DMS 273 (cell line): Measurements from ENCODE around the gene RANGRF.
"Not testable (repeated sequence)": the region's sequence is repeated elsewhere in the genome, so short reads cannot be mapped to it uniquely, and the experiment has no call there.

ENCODE experiments used
- DNase-seq: peaks from one replicate; lab custom pipeline; 2025; ENCODE audit not compliant: unreplicated experiment; lab: John Stamatoyannopoulos, UW

Gene RANGRF

GRCh38 chr17:8288336-8289102, at the start of gene RANGRF:
Gene RANGRF, plus strand, starts transcription at chr17:8288670. Its CDS starts 119 bp downstream, at chr17:8288789.
- DNase-seq = peak; percentile 94

- DNase-seq = no peak
Measured at GRCh38 chr17:8243827-8244226, 44.6 kb upstream of the RANGRF start.

DNA sequence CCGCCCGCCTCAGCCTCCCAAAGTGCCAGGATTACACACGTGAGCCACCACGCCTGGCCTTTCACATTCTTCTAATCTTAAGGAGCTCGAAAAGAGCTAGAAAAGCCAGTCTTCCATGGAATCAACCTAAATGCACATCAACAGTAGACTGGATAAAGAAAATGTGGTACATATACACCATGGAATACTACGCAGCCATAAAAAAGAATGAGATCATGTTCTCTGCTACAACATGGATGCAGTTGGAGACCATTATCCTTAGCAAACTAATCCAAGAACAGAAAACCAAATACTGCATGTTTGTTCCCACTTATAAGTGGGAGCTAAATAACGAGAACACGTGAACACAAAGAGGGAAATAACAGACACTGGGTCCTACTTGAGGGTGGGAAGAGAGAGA, 43.7 kb upstream of the RANGRF start:
- DNase-seq = no peak

DNA sequence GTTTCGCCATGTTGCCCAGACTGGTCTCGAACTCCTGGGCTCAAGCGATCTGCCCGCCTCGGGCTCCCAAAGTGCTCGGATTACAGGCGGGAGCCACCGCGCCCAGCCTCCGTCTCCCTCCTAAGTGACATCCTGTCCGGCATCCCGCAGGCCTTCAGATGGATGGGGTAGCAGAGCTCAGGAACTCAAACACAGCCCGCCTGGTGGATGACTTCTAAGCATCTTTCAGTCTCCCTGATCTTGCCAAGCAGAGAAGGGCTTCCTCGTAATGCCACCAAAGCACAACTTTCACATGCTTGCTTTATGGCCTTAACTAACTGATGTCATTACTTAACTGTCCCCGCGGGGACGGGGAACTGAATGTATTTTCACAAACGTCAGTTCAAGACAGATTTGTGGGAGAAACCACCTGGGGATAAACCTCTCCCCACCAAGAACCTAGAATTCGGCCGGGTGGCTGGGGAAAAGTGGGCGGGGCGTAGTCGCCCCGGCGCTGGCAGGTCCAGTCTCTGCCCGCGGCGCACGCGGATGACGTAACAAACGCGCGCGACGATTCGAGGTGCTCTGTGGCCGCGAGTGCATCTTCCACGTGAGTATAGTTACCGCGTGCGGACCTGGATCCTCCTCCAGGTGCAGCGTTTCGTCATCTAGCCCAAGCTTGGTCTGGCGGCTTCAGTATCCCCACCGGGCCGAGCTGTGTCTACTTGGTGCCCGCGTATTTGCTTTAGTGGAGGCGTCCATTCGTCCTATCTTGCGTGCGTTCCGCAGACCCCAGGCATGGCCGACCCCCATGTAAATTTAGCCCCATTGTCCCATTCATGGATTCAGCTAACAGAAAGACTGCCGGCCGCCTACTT, 39.5 kb upstream of the RANGRF start, which contains the start of gene PFAS:
Gene PFAS (plus strand): TSS at position 539 of the 857 bp plus-strand sequence. CDS start 4,649 bp downstream, outside the sequence.
- peak; percentile 98 for DNase-seq

DNA sequence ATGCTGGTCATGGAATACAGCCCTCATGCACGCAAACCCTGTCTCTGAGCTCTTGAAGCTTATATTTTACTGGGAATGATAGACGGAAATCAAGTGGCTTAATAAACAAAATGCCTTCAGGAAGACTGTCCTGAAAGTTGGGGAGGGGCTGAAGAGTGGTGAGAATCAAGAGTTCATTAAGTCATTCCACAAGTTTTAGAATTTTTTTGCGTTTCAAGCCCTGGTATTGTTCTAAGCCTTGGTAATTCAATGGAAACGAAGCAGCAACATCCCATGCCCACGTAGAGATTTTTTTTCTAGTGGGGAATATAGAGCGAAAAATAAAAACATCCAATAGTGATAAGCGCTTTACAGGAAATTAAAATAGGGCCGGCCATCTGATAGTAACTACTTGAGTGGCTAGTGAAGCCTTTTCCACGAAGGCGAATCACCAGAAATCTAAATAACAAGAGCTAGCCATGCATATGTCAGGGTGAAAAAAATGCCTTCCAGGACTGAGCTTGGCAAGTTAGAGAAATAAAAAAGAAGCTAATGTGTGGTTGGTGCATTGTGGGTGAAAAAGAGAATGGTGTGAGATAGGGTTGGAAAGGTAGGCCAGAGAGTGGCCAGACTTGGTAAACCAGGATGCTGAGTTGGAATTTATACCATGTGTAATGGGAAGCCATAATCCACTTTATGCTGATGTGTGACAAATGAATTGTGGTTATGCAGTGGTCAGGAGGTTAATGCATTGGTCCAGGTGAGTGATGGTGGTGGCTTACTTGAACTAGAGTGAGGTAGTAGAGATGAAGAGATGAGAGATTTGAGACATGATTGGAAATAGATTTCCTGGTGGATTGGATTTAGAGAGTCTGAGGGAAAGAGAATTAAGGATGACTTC, 38.6 kb upstream of the RANGRF start:
- no peak for DNase-seq

DNA sequence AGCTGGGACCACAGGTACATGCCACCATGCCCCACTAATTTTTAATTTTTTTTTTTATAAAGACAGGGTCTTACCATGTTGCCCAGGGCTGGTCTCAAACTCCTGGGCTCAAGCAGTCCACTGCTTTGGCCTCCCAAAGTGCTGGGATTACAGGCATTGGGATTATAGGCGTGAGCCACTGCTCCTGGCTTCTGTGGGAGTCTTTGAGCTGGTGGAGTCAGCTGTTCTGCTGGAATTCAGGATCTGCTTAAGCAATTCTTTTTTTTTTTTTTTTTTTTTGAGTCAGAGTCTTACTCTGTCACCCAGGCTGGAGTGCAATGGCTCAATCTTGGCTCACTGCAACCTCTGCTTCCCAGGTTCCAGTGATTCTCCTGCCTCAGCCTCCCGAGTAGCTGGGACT, 37.1 kb upstream of the RANGRF start:
- DNase-seq = not testable (repeated sequence)

GRCh38 chr17:8253801-8254200, 34.7 kb upstream of the RANGRF start:
- peak; percentile 36 for DNase-seq

DNA sequence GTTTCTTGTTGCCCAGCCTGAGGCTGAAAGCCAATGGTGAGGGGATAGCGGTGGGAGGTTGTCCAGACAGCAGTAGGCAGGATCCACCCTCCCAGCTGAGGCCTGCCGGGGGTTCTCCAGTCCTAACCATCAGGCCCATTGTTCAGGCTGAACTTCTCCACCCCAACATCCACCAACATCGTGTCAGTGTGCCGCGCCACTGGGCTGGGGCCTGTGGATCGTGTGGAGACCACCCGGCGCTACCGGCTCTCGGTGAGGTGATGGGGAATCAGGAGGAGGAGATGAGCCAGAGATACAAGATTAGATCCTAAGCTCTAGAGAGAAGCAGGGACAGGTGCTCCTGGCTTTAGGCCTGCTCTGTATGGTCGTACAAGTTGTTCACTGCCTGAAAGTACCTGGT, 33.6 kb upstream of the RANGRF start:
- no peak for DNase-seq

DNA sequence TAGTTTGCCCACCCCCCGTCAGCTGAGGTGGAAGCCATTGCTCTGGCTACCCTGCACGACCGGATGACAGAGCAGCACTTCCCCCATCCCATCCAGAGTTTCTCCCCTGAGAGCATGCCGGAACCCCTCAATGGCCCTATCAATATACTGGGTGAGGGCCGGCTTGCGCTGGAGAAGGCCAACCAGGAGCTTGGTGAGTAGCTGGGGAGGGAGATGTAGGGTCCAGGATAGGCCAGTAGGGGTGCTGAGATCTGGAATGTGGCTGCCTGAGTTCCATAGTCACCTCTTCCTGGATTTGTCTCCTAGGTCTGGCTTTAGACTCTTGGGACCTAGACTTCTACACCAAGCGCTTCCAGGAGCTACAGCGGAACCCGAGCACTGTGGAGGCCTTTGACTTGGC, 33.0 kb upstream of the RANGRF start:
- peak; percentile 26 for DNase-seq

GRCh38 chr17:8256291-8256690, 32.2 kb upstream of the RANGRF start:
- DNase-seq = no peak

- no peak for DNase-seq
Measured at GRCh38 chr17:8256691-8257090, 31.8 kb upstream of the RANGRF start.

GRCh38 chr17:8257801-8258200, 30.7 kb upstream of the RANGRF start:
- DNase-seq = no peak

GRCh38 chr17:8264320-8264719, 24.1 kb upstream of the RANGRF start:
- no peak for DNase-seq

DNA sequence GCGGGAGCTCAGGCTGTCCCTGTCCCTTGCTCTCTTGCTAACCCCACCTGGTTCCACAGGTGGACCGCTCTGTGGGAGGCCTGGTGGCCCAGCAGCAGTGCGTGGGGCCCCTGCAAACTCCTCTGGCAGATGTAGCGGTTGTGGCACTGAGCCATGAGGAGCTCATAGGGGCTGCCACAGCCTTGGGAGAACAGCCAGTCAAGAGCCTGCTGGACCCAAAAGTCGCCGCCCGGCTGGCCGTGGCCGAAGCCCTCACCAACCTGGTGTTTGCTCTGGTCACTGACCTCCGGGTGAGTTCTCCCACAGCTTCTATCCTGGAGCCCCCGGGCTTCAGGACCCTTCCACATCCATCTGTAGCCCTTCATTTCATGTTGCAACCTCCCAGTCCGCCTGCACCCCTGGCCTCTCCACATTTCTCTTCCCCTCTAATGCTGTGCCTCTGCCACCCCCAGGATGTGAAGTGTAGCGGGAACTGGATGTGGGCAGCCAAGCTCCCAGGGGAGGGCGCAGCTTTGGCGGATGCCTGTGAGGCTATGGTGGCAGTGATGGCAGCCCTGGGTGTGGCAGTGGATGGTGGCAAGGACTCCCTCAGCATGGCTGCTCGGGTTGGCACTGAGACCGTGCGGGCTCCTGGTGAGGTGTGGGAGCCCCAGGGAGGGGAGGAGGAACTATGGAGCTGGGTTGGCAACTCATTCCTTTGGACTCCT, 23.5 kb upstream of the RANGRF start:
- DNase-seq = peak; percentile 37

DNA sequence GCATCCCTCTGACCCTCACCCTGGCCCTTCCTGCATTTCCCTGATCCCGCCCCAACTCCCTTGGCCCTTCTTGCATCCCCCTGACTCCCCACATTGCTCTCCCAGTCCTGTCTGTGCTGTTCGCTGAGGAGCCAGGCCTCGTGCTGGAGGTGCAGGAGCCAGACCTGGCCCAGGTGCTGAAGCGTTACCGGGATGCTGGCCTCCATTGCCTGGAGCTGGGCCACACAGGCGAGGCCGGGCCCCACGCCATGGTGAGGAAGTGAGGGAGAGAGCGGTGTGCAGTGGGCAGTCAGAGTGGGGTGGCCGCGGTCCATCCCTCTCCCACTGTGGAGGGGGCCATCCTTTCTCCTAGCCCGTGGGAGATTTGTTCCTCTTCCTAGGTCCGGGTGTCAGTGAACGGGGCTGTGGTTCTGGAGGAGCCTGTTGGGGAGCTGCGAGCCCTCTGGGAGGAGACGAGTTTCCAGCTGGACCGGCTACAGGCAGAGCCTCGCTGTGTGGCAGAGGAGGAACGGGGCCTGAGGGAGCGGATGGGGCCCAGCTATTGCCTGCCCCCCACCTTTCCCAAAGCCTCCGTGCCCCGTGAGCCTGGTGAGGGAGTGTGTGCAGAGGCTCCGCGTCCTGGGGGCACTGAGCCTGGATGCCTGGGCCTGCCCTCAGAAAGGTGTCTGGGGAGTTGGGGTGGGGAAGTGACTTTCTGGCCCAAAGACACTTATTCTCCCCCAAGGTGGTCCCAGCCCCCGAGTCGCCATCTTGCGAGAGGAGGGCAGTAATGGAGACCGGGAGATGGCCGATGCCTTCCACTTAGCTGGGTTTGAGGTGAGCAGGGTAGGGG, 21.6 kb upstream of the RANGRF start:
- no peak for DNase-seq

DNA sequence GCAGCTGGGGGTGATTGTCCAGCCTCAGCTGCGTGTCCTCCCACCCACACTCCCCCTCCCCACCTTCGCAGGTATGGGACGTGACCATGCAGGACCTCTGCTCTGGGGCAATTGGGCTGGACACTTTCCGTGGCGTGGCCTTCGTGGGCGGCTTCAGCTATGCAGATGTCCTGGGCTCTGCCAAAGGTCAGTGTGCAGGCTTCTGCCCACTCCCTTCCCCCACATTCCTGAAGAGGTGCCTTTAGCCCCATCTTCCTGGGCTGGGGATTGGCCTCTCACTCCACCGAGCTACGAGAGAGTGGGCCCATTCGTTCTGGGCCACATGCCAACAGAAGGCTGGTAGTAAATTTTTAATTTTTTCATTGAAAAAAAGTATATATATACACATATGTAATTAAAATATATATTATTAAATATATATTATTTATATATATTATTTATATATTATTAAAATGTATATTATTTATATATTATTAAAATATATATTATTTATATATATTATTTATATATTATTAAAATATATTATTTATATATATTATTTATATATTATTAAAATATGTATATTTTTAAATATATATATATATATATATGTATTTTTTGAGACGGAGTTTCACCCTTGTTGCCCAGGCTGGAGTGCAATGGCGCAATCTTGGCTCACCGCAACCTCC, 20.9 kb upstream of the RANGRF start:
- no peak for DNase-seq

GRCh38 chr17:8268550-8269298, 19.7 kb upstream of the RANGRF start:
- DNase-seq = peak; percentile 18

DNA sequence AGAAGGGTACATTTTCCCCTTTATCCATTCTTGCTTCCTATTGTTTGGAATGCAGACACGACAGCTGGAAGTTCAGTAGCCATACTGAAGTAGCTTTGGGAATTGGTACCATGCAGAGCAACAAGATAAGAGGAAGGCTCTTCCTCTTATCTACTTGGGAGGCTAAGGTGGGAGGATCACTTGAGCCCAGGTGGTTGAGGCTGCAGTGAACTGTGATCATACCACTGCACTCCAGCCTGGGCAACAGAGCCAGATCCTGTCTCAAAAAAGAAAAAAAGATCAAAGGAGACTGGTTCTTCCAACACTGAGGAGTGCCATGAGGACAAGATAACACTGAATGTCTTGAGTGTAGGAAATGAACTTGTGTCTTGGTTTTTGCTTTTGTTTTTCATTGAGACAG, 16.0 kb upstream of the RANGRF start:
- DNase-seq = no peak
